WTC11 (cell line): ENCODE data around the gene HPSE2. TPM values are rescaled to one million over a fixed set of nuclear protein-coding genes. Genes with fewer than 3 reads are reported as not detected.
A peak's percentile ranks its signal among the peaks of the same experiment; 100 is the strongest.

Source experiments
- ATAC-seq: fragments of 200-7000 bp; cut with Tn5 transposase; 2 replicates; pipeline ENCODE4 v1.10.0; 2021; ENCODE audit warnings: mild to moderate bottlenecking, moderate library complexity
- CTCF ChIA-PET: fragments of 300-600 bp; sonication (Branson Sonifier 250); formaldehyde crosslinking; loops from one replicate; lab custom pipeline; 2021; ENCODE audit warnings: antibody characterized with exemption; lab: Charles Lee
- POLR2A ChIA-PET: fragments of 350-600 bp; sonication (Branson Sonifier 250); formaldehyde crosslinking; loops from one replicate; lab custom pipeline; 2021; ENCODE audit warnings: antibody characterized with exemption; lab: Charles Lee
- DNase-seq: peaks from one replicate; pipeline ENCODE4 v3.0.0; 2021; ENCODE audit warnings: low spot score
- H3K27ac Mint-ChIP-seq: 2 replicates; pipeline ENCODE4 v1.8.0; 2021; ENCODE audit warnings: mixed read lengths
- H3K27me3 Mint-ChIP-seq: 2 replicates; pipeline ENCODE4 v1.8.0; 2021; ENCODE audit warnings: low read depth, mild to moderate bottlenecking, moderate library complexity, mixed read lengths
- H3K36me3 Mint-ChIP-seq: 2 replicates; pipeline ENCODE4 v1.8.0; 2021; ENCODE audit warnings: mixed read lengths
- H3K4me1 Mint-ChIP-seq: 2 replicates; pipeline ENCODE4 v1.8.0; 2022; ENCODE audit warnings: mixed read lengths
- H3K4me3 Mint-ChIP-seq: 2 replicates; pipeline ENCODE4 v1.8.0; 2021; ENCODE audit warnings: mild to moderate bottlenecking, moderate library complexity, mixed read lengths
- H3K9me3 Mint-ChIP-seq: 2 replicates; pipeline ENCODE4 v1.8.0; 2021; ENCODE audit warnings: mixed read lengths
- ARID4B ChIP-seq: sonication (generic); formaldehyde crosslinking; IDR thresholded peaks from 2 replicates; pipeline ENCODE4 v1.8.0; 2023; ENCODE audit warnings: missing genetic modification reagents, mild to moderate bottlenecking, borderline replicate concordance
- ATF6 ChIP-seq: sonication (generic); formaldehyde crosslinking; IDR thresholded peaks from 2 replicates; pipeline ENCODE4 v1.8.1; 2023; ENCODE audit warnings: mild to moderate bottlenecking, missing genetic modification reagents
- CREB1 ChIP-seq: sonication (generic); formaldehyde crosslinking; IDR thresholded peaks from 2 replicates; pipeline ENCODE4 v1.8.0; 2023; ENCODE audit warnings: mild to moderate bottlenecking, missing genetic modification reagents
- CTCF ChIP-seq: fragments of 200-600 bp; IDR thresholded peaks from 2 replicates; pipeline ENCODE4 v1.8.0; 2022; ENCODE audit warnings: antibody characterized with exemption
- ELF4 ChIP-seq: sonication (generic); formaldehyde crosslinking; IDR thresholded peaks from 2 replicates; pipeline ENCODE4 v1.8.1; 2022; ENCODE audit warnings: low read depth, mild to moderate bottlenecking, moderate library complexity, missing genetic modification reagents
- FOXK1 ChIP-seq: sonication (generic); formaldehyde crosslinking; IDR thresholded peaks from 2 replicates; pipeline ENCODE4 v1.8.0; 2022; ENCODE audit warnings: mild to moderate bottlenecking, moderate library complexity, missing genetic modification reagents
- FOXP1 ChIP-seq: sonication (generic); formaldehyde crosslinking; IDR thresholded peaks from 2 replicates; pipeline ENCODE4 v1.8.0; 2022; ENCODE audit warnings: missing genetic modification reagents, mild to moderate bottlenecking, moderate library complexity, borderline replicate concordance
- HMGXB4 ChIP-seq: sonication (generic); formaldehyde crosslinking; IDR thresholded peaks from 2 replicates; pipeline ENCODE4 v1.8.1; 2023; ENCODE audit warnings: mild to moderate bottlenecking, moderate library complexity, missing genetic modification reagents
- JUN ChIP-seq: sonication (generic); formaldehyde crosslinking; IDR thresholded peaks from 2 replicates; pipeline ENCODE4 v1.8.0; 2023; ENCODE audit warnings: mild to moderate bottlenecking, missing genetic modification reagents
- NFE2L1 ChIP-seq: sonication (generic); formaldehyde crosslinking; IDR thresholded peaks from 2 replicates; pipeline ENCODE4 v1.8.1; 2023; ENCODE audit warnings: missing genetic modification reagents
- NFYB ChIP-seq: sonication (generic); formaldehyde crosslinking; conservative IDR thresholded peaks from 2 replicates; pipeline ENCODE4 v1.8.0; 2022; ENCODE audit warnings: low read depth, missing genetic modification reagents
- RORB ChIP-seq: fragments of 250-450 bp; sonication (Bioruptor Pico); IDR thresholded peaks from 2 replicates; pipeline ENCODE4 v1.9.0; 2021; ENCODE audit warnings: mild to moderate bottlenecking
- SMAD3 ChIP-seq: sonication (generic); formaldehyde crosslinking; IDR thresholded peaks from 2 replicates; pipeline ENCODE4 v1.8.0; 2022; ENCODE audit warnings: missing genetic modification reagents, mild to moderate bottlenecking, borderline replicate concordance
- SMAD4 ChIP-seq: sonication (generic); formaldehyde crosslinking; IDR thresholded peaks from 2 replicates; pipeline ENCODE4 v1.8.0; 2022; ENCODE audit warnings: mild to moderate bottlenecking, missing genetic modification reagents
- TEAD4 ChIP-seq: sonication (generic); formaldehyde crosslinking; IDR thresholded peaks from 2 replicates; pipeline ENCODE4 v1.8.0; 2022; ENCODE audit warnings: mild to moderate bottlenecking, missing genetic modification reagents
- ZBTB21 ChIP-seq: sonication (generic); formaldehyde crosslinking; IDR thresholded peaks from 2 replicates; pipeline ENCODE4 v1.8.1; 2023; ENCODE audit warnings: mild to moderate bottlenecking, missing genetic modification reagents, borderline replicate concordance
- ZBTB43 ChIP-seq: sonication (generic); formaldehyde crosslinking; IDR thresholded peaks from 2 replicates; pipeline ENCODE4 v1.8.1; 2023; ENCODE audit warnings: mild to moderate bottlenecking, missing genetic modification reagents
- ZNF121 ChIP-seq: sonication (generic); formaldehyde crosslinking; IDR thresholded peaks from 2 replicates; pipeline ENCODE4 v1.8.0; 2023; ENCODE audit warnings: missing genetic modification reagents
- ZNF232 ChIP-seq: sonication (generic); formaldehyde crosslinking; IDR thresholded peaks from 2 replicates; pipeline ENCODE4 v1.8.0; 2022; ENCODE audit warnings: mild to moderate bottlenecking, missing genetic modification reagents
- ZNF416 ChIP-seq: fragments of 250-450 bp; sonication (Bioruptor Pico); IDR thresholded peaks from 2 replicates; pipeline ENCODE4 v1.9.0; 2021; ENCODE audit warnings: mild to moderate bottlenecking, inconsistent platforms
- ZNF423 ChIP-seq: fragments of 250-450 bp; sonication (Bioruptor Pico); IDR thresholded peaks from 2 replicates; pipeline ENCODE4 v2.1.2; 2022; ENCODE audit warnings: mild to moderate bottlenecking, moderate library complexity
- total RNA-seq: library from RNA; stranded (reverse); gene quantifications from 3 replicates; pipeline ENCODE4 v1.2.3, GENCODE V29; 2021
- TF ChIP-seq, protein P1 (sequence below): sonication (generic); formaldehyde crosslinking; conservative IDR thresholded peaks from 2 replicates; pipeline ENCODE4 v1.8.1; 2023; ENCODE audit warnings: mild to moderate bottlenecking, low read depth, missing genetic modification reagents, moderate library complexity
- TF ChIP-seq, protein P2 (sequence below): sonication (generic); formaldehyde crosslinking; IDR thresholded peaks from 2 replicates; pipeline ENCODE4 v1.8.1; 2022; ENCODE audit warnings: low read depth, mild to moderate bottlenecking, moderate library complexity, missing genetic modification reagents, borderline replicate concordance

Gene HPSE2
- total RNA-seq, 1 experiment from 2014 or later: 0.66 TPM

DNA sequence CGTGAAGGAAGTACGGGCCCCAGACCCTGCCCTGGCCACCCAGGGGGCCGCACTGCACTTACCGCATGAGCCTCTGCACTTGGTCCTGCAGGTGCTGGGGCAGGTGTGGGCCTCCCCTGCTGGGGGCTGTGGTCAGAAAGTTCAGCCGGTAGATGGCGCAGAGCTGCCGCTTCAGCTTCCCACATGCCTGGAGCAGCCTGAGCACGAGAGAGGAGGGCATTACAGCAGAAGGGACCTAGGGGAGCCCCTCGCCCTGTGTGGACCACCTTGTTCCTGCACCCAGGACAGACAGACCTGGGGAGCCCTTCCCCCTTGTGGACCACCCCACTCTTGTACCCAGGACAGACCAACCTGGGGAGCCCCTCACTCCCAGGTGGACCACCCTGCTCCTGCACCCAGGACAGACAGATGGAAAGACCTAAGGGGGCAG, 811.9 kb downstream of the HPSE2 start:
- no peaks in the 10 kb centered on the region for H3K9me3 Mint-ChIP-seq
- no peaks in the 10 kb centered on the region for H3K4me1 Mint-ChIP-seq
- peaks cover 3% of the 10 kb centered on the region; the same call in 1 of the 2 replicates for H3K36me3 Mint-ChIP-seq
- H3K27ac Mint-ChIP-seq: no peak overlapping the region
- CTCF ChIA-PET: interaction anchor here (0.6 to 3.5 kb wide), 24 partner anchors 9 to 853 kb away, joined by 3 to 23 read pairs (median 4); partner anchors contain the start of genes LOXL4 and PYROXD2
- ATAC-seq (peak; percentile 83), DNase-seq (peak; percentile 79)
- POLR2A ChIA-PET: interaction anchor here (0.6 kb wide), 1 partner anchor 9 kb away, joined by 3 read pairs; the partner anchor contains the start of gene PYROXD2
- no peaks in the 10 kb centered on the region for H3K27me3 Mint-ChIP-seq
- H3K4me3 Mint-ChIP-seq: no peak overlapping the region
- TF ChIP-seq SMAD3 (peak; percentile 70; the same call in 1 of the 2 replicates), ZNF423 (CRISPR knock-in tag) (peak; percentile 77), SMAD4 (CRISPR knock-in tag) (no peak), NFE2L1 (CRISPR knock-in tag) (0 out of 2 replicates have a peak, but pooled peaks have one; percentile 34), FOXP1 (peak; percentile 58; the same call in 1 of the 2 replicates), JUN (CRISPR knock-in tag) (no peak), ARID4B (CRISPR knock-in tag) (0 out of 2 replicates have a peak, but pooled peaks have one; percentile 42), NFYB (no peak), ZBTB43 (CRISPR knock-in tag) (0 out of 2 replicates have a peak, but pooled peaks have one; percentile 34), RORB (CRISPR knock-in tag) (no peak), HMGXB4 (CRISPR knock-in tag) (0 out of 2 replicates have a peak, but pooled peaks have one; percentile 53), CREB1 (CRISPR knock-in tag) (no peak), ZNF121 (CRISPR knock-in tag) (no peak), ZNF232 (CRISPR knock-in tag) (peak; percentile 59; the same call in 1 of the 2 replicates), CTCF (peak; percentile 36; the same call in 1 of the 2 replicates), ATF6 (CRISPR knock-in tag) (no peak), TEAD4 (CRISPR knock-in tag) (no peak), FOXK1 (0 out of 2 replicates have a peak, but pooled peaks have one; percentile 53), ELF4 (CRISPR knock-in tag) (no peak), ZNF416 (CRISPR knock-in tag) (no peak), ZBTB21 (CRISPR knock-in tag) (no peak)
- TF ChIP-seq, protein P1, sequence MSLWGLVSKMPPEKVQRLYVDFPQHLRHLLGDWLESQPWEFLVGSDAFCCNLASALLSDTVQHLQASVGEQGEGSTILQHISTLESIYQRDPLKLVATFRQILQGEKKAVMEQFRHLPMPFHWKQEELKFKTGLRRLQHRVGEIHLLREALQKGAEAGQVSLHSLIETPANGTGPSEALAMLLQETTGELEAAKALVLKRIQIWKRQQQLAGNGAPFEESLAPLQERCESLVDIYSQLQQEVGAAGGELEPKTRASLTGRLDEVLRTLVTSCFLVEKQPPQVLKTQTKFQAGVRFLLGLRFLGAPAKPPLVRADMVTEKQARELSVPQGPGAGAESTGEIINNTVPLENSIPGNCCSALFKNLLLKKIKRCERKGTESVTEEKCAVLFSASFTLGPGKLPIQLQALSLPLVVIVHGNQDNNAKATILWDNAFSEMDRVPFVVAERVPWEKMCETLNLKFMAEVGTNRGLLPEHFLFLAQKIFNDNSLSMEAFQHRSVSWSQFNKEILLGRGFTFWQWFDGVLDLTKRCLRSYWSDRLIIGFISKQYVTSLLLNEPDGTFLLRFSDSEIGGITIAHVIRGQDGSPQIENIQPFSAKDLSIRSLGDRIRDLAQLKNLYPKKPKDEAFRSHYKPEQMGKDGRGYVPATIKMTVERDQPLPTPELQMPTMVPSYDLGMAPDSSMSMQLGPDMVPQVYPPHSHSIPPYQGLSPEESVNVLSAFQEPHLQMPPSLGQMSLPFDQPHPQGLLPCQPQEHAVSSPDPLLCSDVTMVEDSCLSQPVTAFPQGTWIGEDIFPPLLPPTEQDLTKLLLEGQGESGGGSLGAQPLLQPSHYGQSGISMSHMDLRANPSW (CRISPR knock-in tag): no peak
- TF ChIP-seq, protein P2, sequence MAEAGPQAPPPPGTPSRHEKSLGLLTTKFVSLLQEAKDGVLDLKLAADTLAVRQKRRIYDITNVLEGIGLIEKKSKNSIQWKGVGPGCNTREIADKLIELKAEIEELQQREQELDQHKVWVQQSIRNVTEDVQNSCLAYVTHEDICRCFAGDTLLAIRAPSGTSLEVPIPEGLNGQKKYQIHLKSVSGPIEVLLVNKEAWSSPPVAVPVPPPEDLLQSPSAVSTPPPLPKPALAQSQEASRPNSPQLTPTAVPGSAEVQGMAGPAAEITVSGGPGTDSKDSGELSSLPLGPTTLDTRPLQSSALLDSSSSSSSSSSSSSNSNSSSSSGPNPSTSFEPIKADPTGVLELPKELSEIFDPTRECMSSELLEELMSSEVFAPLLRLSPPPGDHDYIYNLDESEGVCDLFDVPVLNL (CRISPR knock-in tag): no peak
